Astrocyte of the spinal cord (primary cell): ENCODE results near the gene ARHGAP12.
"Not testable (repeated sequence)": the region's sequence is repeated elsewhere in the genome, so short reads cannot be mapped to it uniquely, and the experiment has no call there.

ENCODE experiments used
- DNase-seq: peaks from one replicate; pipeline ENCODE4 v3.0.0; 2011; ENCODE audit warnings: low read depth, low spot score
- H3K4me3 ChIP-seq: 2 replicates; pipeline ENCODE4 v1.5.1; 2011; ENCODE audit warnings: low read depth, mild to moderate bottlenecking, low read length, moderate library complexity
- in situ Hi-C: cut with HindIII; loops from 2 replicates; pipeline ENCODE4 v1.10.0; 2017; ENCODE audit warnings: low sequenced_read_pairs
- TF ChIP-seq, protein P1 (sequence below): IDR thresholded peaks from 2 replicates; pipeline ENCODE4 v1.5.1; 2012; ENCODE audit warnings: low read depth, mild to moderate bottlenecking, low read length, inconsistent platforms

ARHGAP12 gene

DNA sequence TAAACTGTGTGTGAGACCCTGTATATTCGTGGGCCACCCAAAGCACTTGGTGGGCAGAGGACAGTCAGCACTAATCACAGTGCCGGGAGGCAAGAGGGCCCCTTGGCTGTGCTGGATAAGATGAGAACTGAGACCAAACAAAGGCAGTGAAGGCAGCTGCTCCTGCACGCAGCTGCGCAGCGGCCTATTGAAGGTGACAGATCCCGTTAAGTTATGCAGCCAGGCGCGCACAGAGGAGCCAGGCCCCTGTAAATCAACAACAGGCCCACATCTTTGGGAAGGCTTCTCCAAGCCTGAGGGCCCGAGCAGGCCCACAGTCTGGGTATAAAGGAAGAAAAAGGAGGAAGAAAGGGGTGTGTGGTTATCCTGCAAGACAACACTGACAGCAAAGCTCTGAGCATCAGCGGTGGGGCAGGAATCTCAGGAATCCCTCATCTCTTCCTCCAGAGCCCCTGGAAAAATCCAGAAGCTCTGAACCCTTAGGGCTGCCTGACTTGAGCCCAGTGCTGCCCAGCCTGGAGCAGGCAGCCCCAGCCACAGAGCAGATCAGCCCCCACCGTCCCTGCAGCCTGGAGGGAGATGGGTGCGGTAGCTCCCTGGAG, 154.2 kb downstream of the ARHGAP12 start:
- no peak overlapping the region for H3K4me3 ChIP-seq
- no peak for DNase-seq
- TF ChIP-seq, protein P1, sequence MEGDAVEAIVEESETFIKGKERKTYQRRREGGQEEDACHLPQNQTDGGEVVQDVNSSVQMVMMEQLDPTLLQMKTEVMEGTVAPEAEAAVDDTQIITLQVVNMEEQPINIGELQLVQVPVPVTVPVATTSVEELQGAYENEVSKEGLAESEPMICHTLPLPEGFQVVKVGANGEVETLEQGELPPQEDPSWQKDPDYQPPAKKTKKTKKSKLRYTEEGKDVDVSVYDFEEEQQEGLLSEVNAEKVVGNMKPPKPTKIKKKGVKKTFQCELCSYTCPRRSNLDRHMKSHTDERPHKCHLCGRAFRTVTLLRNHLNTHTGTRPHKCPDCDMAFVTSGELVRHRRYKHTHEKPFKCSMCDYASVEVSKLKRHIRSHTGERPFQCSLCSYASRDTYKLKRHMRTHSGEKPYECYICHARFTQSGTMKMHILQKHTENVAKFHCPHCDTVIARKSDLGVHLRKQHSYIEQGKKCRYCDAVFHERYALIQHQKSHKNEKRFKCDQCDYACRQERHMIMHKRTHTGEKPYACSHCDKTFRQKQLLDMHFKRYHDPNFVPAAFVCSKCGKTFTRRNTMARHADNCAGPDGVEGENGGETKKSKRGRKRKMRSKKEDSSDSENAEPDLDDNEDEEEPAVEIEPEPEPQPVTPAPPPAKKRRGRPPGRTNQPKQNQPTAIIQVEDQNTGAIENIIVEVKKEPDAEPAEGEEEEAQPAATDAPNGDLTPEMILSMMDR, result no peak
- in situ Hi-C loops, result no loop called here

DNA sequence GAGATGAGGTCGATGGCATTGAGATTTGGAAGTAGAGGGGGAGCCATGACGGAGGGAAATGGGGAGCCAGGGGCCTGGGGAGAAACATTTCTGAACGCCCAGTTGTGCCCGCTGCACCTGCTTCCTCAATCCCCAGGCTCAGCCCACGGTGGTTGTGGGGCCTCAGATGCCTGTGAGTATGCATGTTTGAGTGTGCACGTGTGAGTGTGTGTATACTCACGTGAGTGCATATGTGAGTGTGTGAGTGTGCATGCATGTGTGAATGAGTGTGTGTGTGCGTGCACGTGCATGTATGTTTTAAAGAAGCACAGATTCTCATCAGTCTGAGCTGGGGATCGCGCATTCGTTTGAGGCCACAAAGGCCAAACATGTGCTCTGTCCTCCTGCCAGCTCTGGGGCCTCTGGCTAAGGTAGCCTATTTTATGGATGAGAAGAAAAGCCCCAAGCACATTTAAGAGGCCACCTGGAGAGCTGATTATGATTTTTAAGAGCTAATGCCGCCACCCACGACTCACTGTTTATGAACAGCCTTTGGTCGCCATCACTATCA, 154.8 kb downstream of the ARHGAP12 start:
- TF ChIP-seq, protein P1, result no peak
- no peak for DNase-seq
- no peak overlapping the region for H3K4me3 ChIP-seq
- in situ Hi-C loops, result no loop called here

DNA sequence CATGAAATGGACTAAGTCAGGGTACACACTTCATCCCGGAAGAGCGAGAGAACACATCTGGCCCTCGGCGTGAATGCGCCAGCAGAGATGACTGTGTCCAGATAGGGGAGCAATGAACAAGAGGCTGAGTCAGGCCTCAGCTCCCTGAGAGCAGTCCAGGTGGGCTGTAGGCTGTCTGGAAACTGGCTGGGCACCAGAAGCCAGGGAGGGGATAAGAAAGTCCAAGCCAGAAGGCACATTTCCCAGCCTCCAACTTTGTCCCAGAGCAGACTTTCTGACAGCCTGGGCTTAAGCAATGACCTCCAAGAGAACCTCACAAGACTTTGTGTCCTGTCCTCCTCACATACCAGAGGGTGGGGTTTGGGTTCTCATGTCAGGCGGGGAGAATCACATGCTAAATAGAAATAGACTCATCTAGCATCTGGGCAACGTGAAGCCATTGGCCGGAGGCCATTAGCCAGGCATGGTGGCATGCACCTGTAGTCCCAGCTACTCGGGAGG, 157.2 kb downstream of the ARHGAP12 start:
- in situ Hi-C loops, result no loop called here
- H3K4me3 ChIP-seq, result no peak overlapping the region
- DNase-seq, result peak; percentile 63
- TF ChIP-seq, protein P1, result no peak

DNA sequence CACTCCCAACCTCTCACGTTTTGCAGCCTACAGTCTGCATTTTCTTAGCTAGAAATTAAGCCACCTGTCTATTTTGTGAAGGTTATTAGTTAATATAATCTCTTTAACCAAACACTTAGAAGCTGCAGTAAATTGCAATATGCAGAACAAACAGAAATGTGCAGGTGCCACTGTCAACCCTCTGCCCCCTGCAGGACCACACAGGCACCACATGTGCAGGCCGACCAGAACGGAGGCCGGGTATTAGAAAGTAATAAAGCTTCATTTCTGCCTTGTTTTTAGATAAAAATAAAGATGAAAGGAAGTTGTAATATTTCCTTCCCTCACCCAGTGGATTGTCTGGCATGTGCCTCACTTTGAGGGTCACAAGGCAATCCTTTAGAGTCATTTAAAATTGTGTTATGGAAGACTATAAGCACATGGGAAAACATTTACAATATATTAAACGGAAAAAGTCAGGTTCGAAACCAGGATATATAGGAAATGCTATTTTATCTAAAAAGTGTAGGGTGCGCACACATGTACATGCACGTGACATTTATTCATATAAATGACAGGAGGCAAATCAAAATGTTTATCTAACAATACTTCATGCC, 158.2 kb downstream of the ARHGAP12 start:
- TF ChIP-seq, protein P1, result peak; percentile 61
- in situ Hi-C loops, result no loop called here
- DNase-seq, result no peak
- H3K4me3 ChIP-seq, result no peak overlapping the region

DNA sequence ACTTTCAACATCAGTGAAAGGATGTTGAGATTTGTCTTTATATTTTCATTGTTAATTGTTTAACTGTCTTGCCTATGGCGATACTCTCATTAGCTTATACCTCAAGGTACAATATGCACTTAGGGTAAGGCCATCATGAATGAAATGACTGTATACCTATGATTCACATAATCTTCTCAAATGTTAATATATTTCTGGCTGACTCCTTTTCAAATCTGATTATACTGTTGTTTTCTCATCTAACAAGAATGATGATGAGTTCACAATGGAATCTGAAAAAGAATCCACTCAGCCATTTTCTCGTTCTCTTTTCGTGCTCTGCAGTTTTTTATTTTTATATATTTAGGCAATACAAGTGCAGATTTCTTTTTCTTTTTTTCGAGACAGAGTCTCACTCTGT, 159.1 kb downstream of the ARHGAP12 start:
- TF ChIP-seq, protein P1, result no peak
- DNase-seq, result peak; percentile 70

DNA sequence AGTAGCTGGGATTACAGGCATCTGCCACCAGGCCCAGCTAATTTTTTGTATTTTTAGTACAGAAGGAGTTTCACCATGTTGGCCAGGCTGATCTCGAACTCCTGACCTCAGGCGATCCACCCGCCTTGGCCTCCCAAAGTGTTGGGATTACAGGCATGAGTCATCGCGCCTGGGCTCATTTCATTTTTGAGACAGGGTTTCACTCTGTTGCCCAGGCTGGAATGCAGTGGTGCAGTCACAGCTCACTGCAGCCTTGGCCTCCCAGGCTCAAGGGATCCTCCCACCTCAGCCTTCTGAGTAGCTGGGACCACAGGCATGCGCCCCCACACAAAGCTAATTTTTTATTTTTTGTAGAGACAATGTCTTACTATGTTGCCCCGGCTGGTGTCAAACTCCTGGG, 159.7 kb downstream of the ARHGAP12 start:
- in situ Hi-C loops, H3K4me3 ChIP-seq: not testable (repeated sequence)

More for the DNA sequence above, 159.1 kb downstream of the ARHGAP12 start:
- no peak overlapping the region for H3K4me3 ChIP-seq
- in situ Hi-C loops, result no loop called here

DNA sequence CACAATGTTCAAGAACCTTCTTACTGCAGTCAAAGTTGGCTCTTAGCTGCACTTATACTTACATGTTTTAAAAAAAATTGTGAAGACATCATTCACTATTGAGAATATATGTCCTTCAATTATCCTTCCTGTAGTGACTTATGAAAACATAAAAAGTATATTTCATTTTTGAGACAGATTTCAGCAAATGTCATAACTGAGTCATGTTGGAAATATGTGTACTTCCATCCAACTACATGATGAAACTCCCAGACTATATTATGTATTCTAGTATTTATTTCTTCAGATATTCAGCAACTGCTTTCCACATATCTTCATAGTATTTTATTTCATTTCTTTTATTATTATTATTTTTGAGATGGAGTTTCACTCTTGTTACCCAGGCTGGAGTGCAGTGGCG, 160.2 kb downstream of the ARHGAP12 start:
- TF ChIP-seq, protein P1, result no peak
- in situ Hi-C loops, result no loop called here
- DNase-seq, result peak; percentile 67
- H3K4me3 ChIP-seq, result no peak overlapping the region

More for the DNA sequence above, 159.7 kb downstream of the ARHGAP12 start:
- peak; percentile 42 for DNase-seq
